Astrocyte of the spinal cord (primary cell): ENCODE measurements around the gene HEATR1.
"Not testable (repeated sequence)": the region's sequence is repeated elsewhere in the genome, so short reads cannot be mapped to it uniquely, and the experiment has no call there.

Experiments used
- DNase-seq: peaks from one replicate; pipeline ENCODE4 v3.0.0; 2011; ENCODE audit warnings: low read depth, low spot score
- H3K4me3 ChIP-seq: 2 replicates; pipeline ENCODE4 v1.5.1; 2011; ENCODE audit warnings: low read depth, mild to moderate bottlenecking, low read length, moderate library complexity
- CTCF ChIP-seq: IDR thresholded peaks from 2 replicates; pipeline ENCODE4 v1.5.1; 2012; ENCODE audit warnings: low read depth, mild to moderate bottlenecking, low read length, inconsistent platforms
- in situ Hi-C: cut with HindIII; loops from 2 replicates; pipeline ENCODE4 v1.10.0; 2017; ENCODE audit warnings: low sequenced_read_pairs

HEATR1 gene

GRCh38 chr1:236612349-236612748 is 8.0 kb upstream of the HEATR1 start:
- in situ Hi-C loops: no loop called here
- H3K4me3 ChIP-seq: no peak overlapping the region
- DNase-seq: no peak
- no peak for TF ChIP-seq CTCF

GRCh38 chr1:236608930-236609726 is 4.8 kb upstream of the HEATR1 start:
- DNase-seq: peak; percentile 37
- no peak overlapping the region for H3K4me3 ChIP-seq
- in situ Hi-C loops: no loop called here
- TF ChIP-seq CTCF: peak; percentile 49

GRCh38 chr1:236607597-236607996 is 3.3 kb upstream of the HEATR1 start:
- DNase-seq, H3K4me3 ChIP-seq, in situ Hi-C loops: not testable (repeated sequence)

GRCh38 chr1:236604905-236605806 is 840 bp upstream of the HEATR1 start:
- in situ Hi-C loops: no loop called here
- no peak for TF ChIP-seq CTCF
- peak overlapping the region; percentile 84 for H3K4me3 ChIP-seq
- no peak for DNase-seq

DNA sequence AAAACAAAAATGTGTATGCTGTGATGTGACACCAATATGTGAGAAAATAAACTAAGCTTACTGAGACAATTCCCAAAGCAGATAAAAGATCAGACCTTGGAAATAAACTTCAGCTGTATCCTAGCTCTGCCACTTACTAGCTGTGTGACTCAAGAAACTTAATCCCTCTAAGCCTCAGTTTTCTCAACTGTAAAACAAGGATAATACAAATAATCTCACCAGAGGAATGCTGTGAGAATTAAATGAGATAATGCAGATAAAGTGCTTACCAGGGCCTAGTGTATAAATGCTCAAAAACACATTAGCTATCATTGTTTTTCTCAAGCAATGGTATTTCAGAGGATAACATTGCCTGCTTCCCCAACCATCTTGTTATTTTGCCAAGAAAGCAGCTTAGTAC is 2.1 kb downstream of the HEATR1 start:
- in situ Hi-C loops: no loop called here
- TF ChIP-seq CTCF: no peak
- no peak for DNase-seq
- no peak overlapping the region for H3K4me3 ChIP-seq

DNA sequence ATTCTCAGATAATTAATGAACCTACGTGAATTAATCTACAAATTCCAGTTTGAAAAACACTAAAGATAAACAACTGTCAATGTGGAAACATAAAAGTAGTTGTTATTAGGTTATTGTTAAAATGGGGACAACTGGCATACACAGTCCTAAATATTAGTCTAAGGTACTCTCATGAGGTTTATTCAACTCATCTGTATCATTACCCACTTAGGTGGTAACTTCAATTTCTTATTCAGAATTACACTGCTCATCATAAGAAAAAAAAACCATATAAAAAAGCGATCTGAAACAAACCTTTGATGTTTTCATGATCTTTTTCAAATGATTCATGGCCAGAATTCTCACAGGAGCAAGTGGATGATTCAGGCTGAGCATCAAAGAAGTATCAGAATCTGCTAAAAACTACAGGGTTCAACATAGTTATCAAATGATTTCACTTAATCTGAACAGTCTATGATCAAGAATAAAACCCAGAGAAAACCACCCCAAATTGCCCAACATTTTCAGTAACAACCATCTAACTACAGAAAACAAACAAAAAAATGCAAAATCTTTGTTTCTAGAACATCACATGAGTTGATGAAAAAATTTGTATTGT is 13.7 kb downstream of the HEATR1 start:
- in situ Hi-C loops: no loop called here
- DNase-seq: no peak
- H3K4me3 ChIP-seq: no peak overlapping the region
- no peak for TF ChIP-seq CTCF
